Fibroblast of lung (primary cell): Measurements from ENCODE around the gene PFKFB2.

ENCODE experiments used
- EZH2 ChIP-seq: IDR thresholded peaks from 2 replicates; pipeline ENCODE4 v1.5.1; 2012; ENCODE audit warnings: low read length, control low read depth, mild to moderate bottlenecking; ENCODE audit errors: missing control alignments
- TF ChIP-seq, protein P1 (sequence below), 2 donors: IDR thresholded peaks in 1 of 2; conservative IDR thresholded peaks in 1 of 2; 1 replicate in 1 of 2; 2 replicates in 1 of 2; pipeline ENCODE4 v1.5.1; 2011 to 2012; ENCODE audit warnings: low read length in 2 of 2, control low read depth in 1 of 2, inconsistent platforms in 1 of 2, low read depth in 1 of 2, mild to moderate bottlenecking in 1 of 2

DNA sequence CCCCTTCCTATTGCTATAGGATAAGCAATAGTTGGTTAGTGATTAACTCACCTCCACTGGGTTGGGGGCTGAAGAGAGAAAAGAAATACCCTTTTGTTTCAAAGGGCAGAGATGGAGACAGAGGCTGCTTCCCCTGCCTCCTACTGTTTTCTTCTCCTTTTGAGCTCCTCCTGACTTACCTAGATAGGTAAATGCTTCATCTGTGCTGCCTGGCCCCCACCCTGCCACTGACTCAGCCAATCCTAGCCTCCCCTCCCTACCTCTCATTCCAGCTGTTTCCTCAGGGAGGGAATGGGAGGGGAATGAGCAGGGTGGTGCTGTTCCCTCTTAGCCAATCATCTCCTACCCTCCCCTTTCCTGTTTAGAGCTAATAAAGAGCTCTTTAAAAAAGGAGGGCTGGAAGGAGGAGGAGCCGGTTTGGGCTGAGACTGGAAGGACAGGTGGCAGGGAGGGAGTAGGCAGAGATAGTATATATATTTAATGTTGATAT lies 20.5 kb upstream of the PFKFB2 start, which contains the start of gene C1orf116:
- TF ChIP-seq, protein P1, sequence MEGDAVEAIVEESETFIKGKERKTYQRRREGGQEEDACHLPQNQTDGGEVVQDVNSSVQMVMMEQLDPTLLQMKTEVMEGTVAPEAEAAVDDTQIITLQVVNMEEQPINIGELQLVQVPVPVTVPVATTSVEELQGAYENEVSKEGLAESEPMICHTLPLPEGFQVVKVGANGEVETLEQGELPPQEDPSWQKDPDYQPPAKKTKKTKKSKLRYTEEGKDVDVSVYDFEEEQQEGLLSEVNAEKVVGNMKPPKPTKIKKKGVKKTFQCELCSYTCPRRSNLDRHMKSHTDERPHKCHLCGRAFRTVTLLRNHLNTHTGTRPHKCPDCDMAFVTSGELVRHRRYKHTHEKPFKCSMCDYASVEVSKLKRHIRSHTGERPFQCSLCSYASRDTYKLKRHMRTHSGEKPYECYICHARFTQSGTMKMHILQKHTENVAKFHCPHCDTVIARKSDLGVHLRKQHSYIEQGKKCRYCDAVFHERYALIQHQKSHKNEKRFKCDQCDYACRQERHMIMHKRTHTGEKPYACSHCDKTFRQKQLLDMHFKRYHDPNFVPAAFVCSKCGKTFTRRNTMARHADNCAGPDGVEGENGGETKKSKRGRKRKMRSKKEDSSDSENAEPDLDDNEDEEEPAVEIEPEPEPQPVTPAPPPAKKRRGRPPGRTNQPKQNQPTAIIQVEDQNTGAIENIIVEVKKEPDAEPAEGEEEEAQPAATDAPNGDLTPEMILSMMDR (conservative IDR thresholded peaks at IDR 0.05 in 1 of 2, IDR thresholded peaks at IDR 0.05 in 1 of 2; ENCODE audit: low read depth in 1 of 2, low read length in 2 of 2): no peak
- TF ChIP-seq EZH2: no peak
